ENCODE measurements around the gene ACTC1. TPM values are rescaled to one million over a fixed set of nuclear protein-coding genes. Genes with fewer than 3 reads are reported as not detected.

The ACTC1 gene
- total and polyA plus RNA-seq, 10 of the 15 experiments (the other 5 are each of a cell fraction or from before 2014, with no cell fraction given), result 1.6 TPM; not detected in 9

GRCh38 chr15:34815836-34816235 lies 20.5 kb upstream of the ACTC1 start:
- H3K4me3 ChIP-seq, result no peak overlapping the region
- RAD21 ChIA-PET (ENCODE audit: unreplicated experiment), result no interaction called here
- H3K79me2 ChIP-seq (ENCODE audit: control insufficient read depth, insufficient read depth, low read length), result no peaks in the 10 kb centered on the region
- DNase-seq (ENCODE audit: low read depth, low spot score) (no peak), FAIRE-seq (no peak), ATAC-seq (no peak)
- 4% methylated on average over 1 of the region's 1 CpG for WGBS (ENCODE audit: insufficient coverage, insufficient replicate concordance, low lambda C conversion rate, missing lambda C conversion rate)
- H3K4me1 ChIP-seq (ENCODE audit: control insufficient read depth, insufficient read depth, low read length), result no peaks in the 10 kb centered on the region
- no peaks in the 10 kb centered on the region for H3K36me3 ChIP-seq (ENCODE audit: control insufficient read depth in 2 of 2, insufficient read depth in 2 of 2, low read length in 1 of 2)
- intact Hi-C loops (cut with micrococcal nuclease; ENCODE audit: unreplicated experiment) (no loop called here), in situ Hi-C loops (cut with MboI) (no loop called here)
- no peaks in the 10 kb centered on the region for H4K20me1 ChIP-seq (ENCODE audit: control insufficient read depth, insufficient read depth)
- POLR2A ChIA-PET, result no interaction called here
- H3K9ac ChIP-seq (ENCODE audit: control insufficient read depth, insufficient read depth, low read length), result no peak overlapping the region
- no peaks in the 10 kb centered on the region; a peak in 1 of 4 replicates for H3K27me3 ChIP-seq (replicated peaks in 1 of 2; ENCODE audit: control insufficient read depth in 2 of 2, insufficient read depth in 2 of 2, low read length in 1 of 2)
- no peak overlapping the region for H3K4me2 ChIP-seq (ENCODE audit: control insufficient read depth, insufficient read depth)
- BruUV-seq (replicated peaks), result no TSS peak
- no peak overlapping the region for H2AFZ ChIP-seq (ENCODE audit: control insufficient read depth, low read depth, low read length)
- H3K27ac ChIP-seq (ENCODE audit: control insufficient read depth, insufficient read depth), result no peak overlapping the region
- CTCF ChIA-PET, result no interaction called here
- SMC1A ChIA-PET (ENCODE audit: uncharacterized antibody, unreplicated experiment), result no interaction called here
- no peaks in the 10 kb centered on the region for H3K9me3 ChIP-seq (replicated peaks; ENCODE audit: control insufficient read depth, insufficient read depth, low read length)
- TF ChIP-seq GATAD2B (conservative IDR thresholded peaks at IDR 0.05; ENCODE audit: low read depth) (no peak), MLLT1 (IDR thresholded peaks at IDR 0.05) (no peak), E2F8 (IDR thresholded peaks at IDR 0.05; ENCODE audit: low read depth, partially characterized antibody) (no peak), BHLHE40 (IDR thresholded peaks at IDR 0.05; ENCODE audit: borderline replicate concordance in 1 of 2, low read depth in 2 of 2, low read length in 1 of 2) (no peak), PRDM15 (CRISPR knock-in tag; IDR thresholded peaks at IDR 0.05) (no peak), RCOR1 (conservative IDR thresholded peaks at IDR 0.05; ENCODE audit: low read depth, low read length) (no peak), ZNF217 (IDR thresholded peaks at IDR 0.05) (no peak), SMAD1 (IDR thresholded peaks at IDR 0.05; ENCODE audit: low read depth, partially characterized antibody) (no peak), ZBTB11 (CRISPR knock-in tag; IDR thresholded peaks at IDR 0.05) (no peak), ZSCAN29 (IDR thresholded peaks at IDR 0.05) (no peak), EGR1 (IDR thresholded peaks at IDR 0.05; ENCODE audit: borderline replicate concordance in 1 of 2, low read depth in 2 of 2, low read length in 2 of 2) (no peak)

Measured in GM12878 (cell line).